Lung (tissue), 14 donors: ENCODE data around the gene TBC1D3H. TPM values are rescaled to one million over a fixed set of nuclear protein-coding genes. Genes with fewer than 3 reads are reported as not detected.
"Not testable (repeated sequence)": the region's sequence is repeated elsewhere in the genome, so short reads cannot be mapped to it uniquely, and the experiment has no call there.

ENCODE experiments used
- ATAC-seq: fragments of 200-7000 bp; cut with Tn5 transposase; one replicate; pipeline ENCODE4 v1.9.1; 2020; ENCODE audit warnings: moderate number of reproducible peaks; ENCODE audit not compliant: insufficient read depth, low FRiP score
- DNase-seq, 3 donors: peaks; one replicate each; pipeline ENCODE4 v3.0.0-alpha.2; 2013 to 2017
- H3K27ac ChIP-seq, 2 donors: one replicate each; pipeline ENCODE4 v1.5.1; 2013; ENCODE audit warnings: mild to moderate bottlenecking in 2 of 2, moderate library complexity in 2 of 2, control low read depth in 1 of 2, inconsistent platforms in 1 of 2, low read depth in 1 of 2, low read length in 1 of 2
- H3K27me3 ChIP-seq, 3 donors: one replicate each; pipeline ENCODE4 v1.5.1; 2013; ENCODE audit warnings: low read length in 2 of 3; ENCODE audit not compliant: control insufficient read depth in 3 of 3, insufficient read depth in 3 of 3
- H3K36me3 ChIP-seq, 4 donors: one replicate each; pipeline ENCODE4 v1.5.1; 2013; ENCODE audit warnings: low read length in 4 of 4, mild to moderate bottlenecking in 1 of 4, moderate library complexity in 1 of 4; ENCODE audit not compliant: control insufficient read depth in 4 of 4, insufficient read depth in 4 of 4
- H3K4me1 ChIP-seq, 5 donors: one replicate each; pipeline ENCODE4 v1.5.1; 2013; ENCODE audit warnings: low read length in 5 of 5, mild to moderate bottlenecking in 2 of 5, moderate library complexity in 1 of 5; ENCODE audit not compliant: control insufficient read depth in 5 of 5, insufficient read depth in 5 of 5
- H3K4me3 ChIP-seq: one replicate; pipeline ENCODE4 v1.5.1; 2013; ENCODE audit warnings: mild to moderate bottlenecking, control low read depth, moderate library complexity
- H3K9ac ChIP-seq, 2 donors: one replicate each; pipeline ENCODE4 v1.5.1; 2013; ENCODE audit warnings: low read length in 2 of 2, control low read depth in 1 of 2; ENCODE audit not compliant: insufficient read depth in 1 of 2
- H3K9me3 ChIP-seq, 4 donors: one replicate each; pipeline ENCODE4 v1.5.1; 2013; ENCODE audit warnings: low read length in 3 of 4, mild to moderate bottlenecking in 1 of 4, moderate library complexity in 1 of 4; ENCODE audit not compliant: control insufficient read depth in 4 of 4, insufficient read depth in 3 of 4
- WGBS, 2 donors: extraction: QIAGEN DNeasy Blood & Tissue Kit; methylation state at CpG; one replicate each; pipeline ENCODE4 v1.1.7; 2013; 5-methylcytosine and 5-hydroxymethylcytosine counted together
- long read RNA-seq, 5 donors: transcript quantifications; one replicate each; lab custom pipeline, GENCODE V29; 2026
- polyA plus RNA-seq, 2 donors: library from polyadenylated mRNA; stranded (reverse); fragments of 200-250 nt; gene quantifications; one replicate each; pipeline ENCODE4 v1.2.1, GENCODE V29; 2013
- total RNA-seq, 2 donors: library from RNA; depleted of rRNA in 1 of 2; stranded (reverse); fragments of >200 nt in 1 of 2; gene quantifications; one replicate each; pipeline ENCODE4 v1.2.1, GENCODE V29; 2014 to 2021
- donor health status: Bipolar disorder and iron deficiency.
- donor health status: healthy.
- donor health status: DM: yes; HTN: yes; CAD: no.

The TBC1D3H gene
- total RNA-seq (not detected), polyA plus RNA-seq (1 to 10 TPM in 1 of 2 donors, not detected in 1; 1.2 TPM)
- long read RNA-seq, donor 1, result 0 reads
- long read RNA-seq, donor 2, result 0 reads
- long read RNA-seq, donor 3, result 0 reads
- long read RNA-seq, donor 4, result 0 reads
- long read RNA-seq, donor 5, result 0 reads

GRCh38 chr17:36388385-36389245 lies at the start of gene TBC1D3H:
Gene TBC1D3H (minus strand): TSS chr17:36388435. CDS start chr17:36386895, 1,540 bp downstream.
- not testable (repeated sequence) for H3K9ac ChIP-seq, H3K4me3 ChIP-seq, H3K4me1 ChIP-seq, H3K27ac ChIP-seq, H3K36me3 ChIP-seq, ATAC-seq, H3K9me3 ChIP-seq, H3K27me3 ChIP-seq
- DNase-seq, result peak in 1 of 3 donors; percentile 3
- 77 to 80% methylated on average over 11 to 19 of the region's 19 CpGs for WGBS, 2 donors

- not testable (repeated sequence) for DNase-seq, H3K9ac ChIP-seq, H3K27me3 ChIP-seq, H3K36me3 ChIP-seq, H3K9me3 ChIP-seq, H3K27ac ChIP-seq, H3K4me1 ChIP-seq, ATAC-seq, H3K4me3 ChIP-seq
- WGBS, 2 donors, result 75% methylated on average over 8 of the region's 13 CpGs; no CpG with 5 or more reads in 1 of the 2 donors
Observed at GRCh38 chr17:36428891-36429290, 40.7 kb upstream of the TBC1D3H start.

GRCh38 chr17:36415180-36415941 lies 27.1 kb upstream of the TBC1D3H start:
- H3K4me3 ChIP-seq, H3K9me3 ChIP-seq, H3K4me1 ChIP-seq, H3K9ac ChIP-seq, ATAC-seq, H3K36me3 ChIP-seq, DNase-seq, H3K27ac ChIP-seq, H3K27me3 ChIP-seq: not testable (repeated sequence)
- no CpG with 5 or more reads among the region's 2 CpGs for WGBS, 2 donors

GRCh38 chr17:36390943-36391645 lies 2.9 kb upstream of the TBC1D3H start:
- H3K36me3 ChIP-seq, H3K9me3 ChIP-seq, H3K9ac ChIP-seq, ATAC-seq, H3K27me3 ChIP-seq, H3K4me1 ChIP-seq, H3K27ac ChIP-seq, DNase-seq, H3K4me3 ChIP-seq: not testable (repeated sequence)
- WGBS, 2 donors, result 81% methylated on average over 5 of the region's 9 CpGs; no CpG with 5 or more reads in 1 of the 2 donors

- WGBS, 2 donors, result 55% methylated on average over 2 of the region's 7 CpGs; no CpG with 5 or more reads in 1 of the 2 donors
- not testable (repeated sequence) for H3K9me3 ChIP-seq, DNase-seq, H3K36me3 ChIP-seq, H3K4me1 ChIP-seq, H3K27me3 ChIP-seq, H3K9ac ChIP-seq, H3K27ac ChIP-seq, H3K4me3 ChIP-seq, ATAC-seq
Observed at GRCh38 chr17:36375938-36376337, 12.3 kb downstream of the TBC1D3H start.

- not testable (repeated sequence) for DNase-seq, H3K9ac ChIP-seq, H3K4me3 ChIP-seq, H3K9me3 ChIP-seq, ATAC-seq, H3K4me1 ChIP-seq, H3K27me3 ChIP-seq, H3K36me3 ChIP-seq, H3K27ac ChIP-seq
- 89% methylated on average over 4 of the region's 6 CpGs; no CpG with 5 or more reads in 1 of the 2 donors for WGBS, 2 donors
Observed at GRCh38 chr17:36362496-36362895, 25.7 kb downstream of the TBC1D3H start.
